NCI-H2171 treated with DMSO at 0.1 percent for 48 hours (cell line): Measurements from ENCODE around the gene RAPGEF4.

Experiments
- DNase-seq: peaks from one replicate; lab custom pipeline; 2025; lab: John Stamatoyannopoulos, UW

Gene RAPGEF4

DNA sequence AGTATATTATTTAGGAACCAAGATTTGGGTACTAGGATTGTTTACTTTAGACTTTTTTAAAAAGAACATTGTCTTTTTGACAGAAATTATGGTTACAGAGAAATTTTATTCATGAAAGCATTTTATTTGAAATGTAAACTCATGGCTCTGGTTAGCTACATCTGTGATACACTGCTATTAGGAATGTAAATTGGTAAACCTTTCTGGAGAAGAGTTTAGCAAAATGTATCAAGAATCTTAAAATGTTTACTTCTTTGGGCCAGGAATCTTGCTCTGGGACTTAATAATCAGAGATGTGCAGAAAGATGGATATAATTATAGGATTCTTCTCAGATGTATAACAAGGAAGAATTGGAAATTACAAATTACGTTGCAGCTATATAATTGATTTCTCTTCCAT, 359.7 kb downstream of the RAPGEF4 start:
- DNase-seq, result no peak

- DNase-seq, result no peak
Observed at GRCh38 chr2:173099271-173099670, 363.6 kb downstream of the RAPGEF4 start.

DNA sequence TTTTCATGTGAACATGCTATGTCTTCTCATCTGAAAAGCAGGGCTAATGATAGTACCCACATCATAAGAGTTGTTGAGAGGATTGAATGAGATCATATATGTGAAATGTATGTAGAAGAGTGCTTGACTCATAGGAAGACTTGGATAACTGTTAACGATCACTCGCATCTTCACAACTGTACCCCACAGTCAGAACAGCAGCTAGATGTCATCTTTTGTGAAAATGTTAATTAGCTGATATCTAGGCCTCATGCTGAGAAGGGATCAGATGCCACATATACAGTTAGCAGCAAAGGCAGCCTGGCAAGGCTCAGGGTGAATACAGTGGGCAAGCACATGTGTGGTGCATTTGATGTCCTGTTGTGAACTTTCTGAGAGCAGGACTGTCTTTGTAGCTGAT, 364.2 kb downstream of the RAPGEF4 start:
- no peak for DNase-seq

- DNase-seq, result no peak
Observed at GRCh38 chr2:173101687-173102086, 366.0 kb downstream of the RAPGEF4 start.
